K562 (cell line): ENCODE data around the gene CDC37. TPM values are rescaled to one million over a fixed set of nuclear protein-coding genes. Genes with fewer than 3 reads are reported as not detected.

ENCODE experiments used
- ARID1B ChIP-seq: fragments of 450-650 bp; IDR thresholded peaks from 2 replicates; pipeline ENCODE4 v1.6.1; 2016; ENCODE audit warnings: antibody characterized with exemption, mild to moderate bottlenecking, inconsistent platforms
- CHCHD3 ChIP-seq: fragments of 250-450 bp; sonication (Bioruptor Pico); IDR thresholded peaks from 2 replicates; pipeline ENCODE4 v2.1.2; 2022; ENCODE audit warnings: mild to moderate bottlenecking
- DDX20 ChIP-seq: fragments of 450-650 bp; IDR thresholded peaks from 2 replicates; pipeline ENCODE4 v1.6.1; 2016; ENCODE audit warnings: missing genetic modification characterization, low read depth, mild to moderate bottlenecking, missing compliant biosample characterization, moderate library complexity
- FIP1L1 ChIP-seq: fragments of 200-400 bp; formaldehyde crosslinking; IDR thresholded peaks from 2 replicates; pipeline ENCODE4 v1.6.1; 2018; ENCODE audit warnings: mild to moderate bottlenecking, low read depth, low read length; ENCODE audit not compliant: poor library complexity, severe bottlenecking
- GATAD2A ChIP-seq: fragments of 450-650 bp; IDR thresholded peaks from 2 replicates; pipeline ENCODE4 v1.6.1; 2017
- KLF16 ChIP-seq: IDR thresholded peaks from 2 replicates; pipeline ENCODE4 v1.6.1; 2016; ENCODE audit warnings: antibody characterized with exemption
- MTA2 ChIP-seq: fragments of 450-650 bp; IDR thresholded peaks from 2 replicates; pipeline ENCODE4 v1.6.1; 2016; ENCODE audit warnings: low read depth
- NBN ChIP-seq: fragments of 450-650 bp; IDR thresholded peaks from 2 replicates; pipeline ENCODE4 v1.6.1; 2016; ENCODE audit warnings: low read depth, mild to moderate bottlenecking
- NCOA4 ChIP-seq: fragments of 450-650 bp; IDR thresholded peaks from 2 replicates; pipeline ENCODE4 v1.6.1; 2018; ENCODE audit warnings: mild to moderate bottlenecking; ENCODE audit not compliant: partially characterized antibody
- PRPF4 ChIP-seq: fragments of 200-400 bp; formaldehyde crosslinking; IDR thresholded peaks from one replicate; pipeline ENCODE4 v1.6.1; 2017; ENCODE audit warnings: low read length, low read depth, mild to moderate bottlenecking; ENCODE audit not compliant: insufficient read depth, poor library complexity, severe bottlenecking
- RBFOX2 ChIP-seq: fragments of 200-400 bp; formaldehyde crosslinking; IDR thresholded peaks from 2 replicates; pipeline ENCODE4 v1.6.1; 2017; ENCODE audit warnings: low read depth, mild to moderate bottlenecking, low read length, moderate library complexity
- RBM25 ChIP-seq: fragments of 200-400 bp; formaldehyde crosslinking; IDR thresholded peaks from 2 replicates; pipeline ENCODE4 v1.6.1; 2018; ENCODE audit warnings: low read length, low read depth, moderate library complexity; ENCODE audit not compliant: severe bottlenecking
- RFX1 ChIP-seq: fragments of 450-650 bp; IDR thresholded peaks from 2 replicates; pipeline ENCODE4 v1.6.1; 2016; ENCODE audit warnings: mild to moderate bottlenecking, moderate library complexity
- SIRT6 ChIP-seq: IDR thresholded peaks from one replicate; pipeline ENCODE4 v1.6.1; 2012; ENCODE audit warnings: low read depth, mild to moderate bottlenecking, control low read depth, inconsistent platforms, low read length, moderate library complexity
- SRSF1 ChIP-seq: fragments of 200-400 bp; formaldehyde crosslinking; IDR thresholded peaks from 2 replicates; pipeline ENCODE4 v1.6.1; 2017; ENCODE audit warnings: mild to moderate bottlenecking, low read depth, low read length, moderate library complexity
- SRSF3 ChIP-seq: fragments of 200-400 bp; formaldehyde crosslinking; IDR thresholded peaks from 2 replicates; pipeline ENCODE4 v1.6.1; 2016; ENCODE audit warnings: mild to moderate bottlenecking, low read length, moderate library complexity; ENCODE audit not compliant: insufficient read depth
- TARDBP ChIP-seq: fragments of 450-650 bp; IDR thresholded peaks from 2 replicates; pipeline ENCODE4 v1.6.1; 2016
- TRIM24 ChIP-seq, 2 experiments: fragments of 450-650 bp; IDR thresholded peaks; 2 replicates each; pipeline ENCODE4 v1.6.1; 2016
- ZBTB8A ChIP-seq: fragments of 450-650 bp; IDR thresholded peaks from 2 replicates; pipeline ENCODE4 v1.6.1; 2018; ENCODE audit warnings: mild to moderate bottlenecking, moderate library complexity; ENCODE audit not compliant: partially characterized antibody
- ZC3H4 ChIP-seq: sonication (generic); formaldehyde crosslinking; IDR thresholded peaks from 2 replicates; pipeline ENCODE4 v1.9.0; 2021; ENCODE audit warnings: missing genetic modification reagents, borderline replicate concordance
- ZNF217 ChIP-seq: sonication (generic); formaldehyde crosslinking; IDR thresholded peaks from 2 replicates; pipeline ENCODE4 v1.8.0; 2022; ENCODE audit warnings: mild to moderate bottlenecking, missing genetic modification reagents
- ZNF224 ChIP-seq: sonication (generic); formaldehyde crosslinking; IDR thresholded peaks from 2 replicates; pipeline ENCODE4 v1.8.0; 2022; ENCODE audit warnings: mild to moderate bottlenecking, missing genetic modification reagents
- ZNF347 ChIP-seq: fragments of 450-650 bp; formaldehyde crosslinking; IDR thresholded peaks from 2 replicates; pipeline ENCODE4 v1.4.0; 2020; ENCODE audit warnings: low read depth, mild to moderate bottlenecking, moderate library complexity
- polyA plus RNA-seq, 8 experiments: library from polyadenylated mRNA; depleted of rRNA in 4 of 8; stranded (reverse) in 5 of 8; unstranded in 3 of 8; fragments of >200 nt; fragmentation: Nextera tagmentation in 2 of 8; fragmentation: Illumina TruSeq in 1 of 8; extraction: Ambion mirVana in 2 of 8; extraction: Trizol in 1 of 8; gene quantifications; 2 replicates each; pipeline versions ENCODE4 v1.2.1 to v1.2.3, GENCODE V29; 2011 to 2014; ENCODE audit warnings: inconsistent platforms in 1 of 8, missing spikeins in 1 of 8
- total RNA-seq, 7 experiments: library from RNA; depleted of rRNA in 6 of 7; stranded (reverse); fragments of >200 nt in 6 of 7; fragmentation: Illumina TruSeq in 2 of 7; extraction: Trizol in 2 of 7; gene quantifications; 2 replicates each; pipeline versions ENCODE4 v1.2.1 to v1.2.3, GENCODE V29; 2011 to 2021; ENCODE audit warnings: low replicate concordance in 1 of 7
- TF ChIP-seq, protein P1 (sequence below): fragments of 250-450 bp; sonication (Bioruptor Pico); IDR thresholded peaks from 2 replicates; pipeline ENCODE4 v1.5.0; 2021
- TF ChIP-seq, protein P2 (sequence below): fragments of 450-650 bp; formaldehyde crosslinking; conservative IDR thresholded peaks from 2 replicates; pipeline ENCODE4 v1.4.0; 2022; ENCODE audit warnings: mild to moderate bottlenecking, missing genetic modification characterization

CDC37 gene
- total and polyA plus RNA-seq, 9 of the 15 experiments (the other 6 are each of a cell fraction or from before 2014, with no cell fraction given): 6.6 to 538 (median 227) TPM

DNA sequence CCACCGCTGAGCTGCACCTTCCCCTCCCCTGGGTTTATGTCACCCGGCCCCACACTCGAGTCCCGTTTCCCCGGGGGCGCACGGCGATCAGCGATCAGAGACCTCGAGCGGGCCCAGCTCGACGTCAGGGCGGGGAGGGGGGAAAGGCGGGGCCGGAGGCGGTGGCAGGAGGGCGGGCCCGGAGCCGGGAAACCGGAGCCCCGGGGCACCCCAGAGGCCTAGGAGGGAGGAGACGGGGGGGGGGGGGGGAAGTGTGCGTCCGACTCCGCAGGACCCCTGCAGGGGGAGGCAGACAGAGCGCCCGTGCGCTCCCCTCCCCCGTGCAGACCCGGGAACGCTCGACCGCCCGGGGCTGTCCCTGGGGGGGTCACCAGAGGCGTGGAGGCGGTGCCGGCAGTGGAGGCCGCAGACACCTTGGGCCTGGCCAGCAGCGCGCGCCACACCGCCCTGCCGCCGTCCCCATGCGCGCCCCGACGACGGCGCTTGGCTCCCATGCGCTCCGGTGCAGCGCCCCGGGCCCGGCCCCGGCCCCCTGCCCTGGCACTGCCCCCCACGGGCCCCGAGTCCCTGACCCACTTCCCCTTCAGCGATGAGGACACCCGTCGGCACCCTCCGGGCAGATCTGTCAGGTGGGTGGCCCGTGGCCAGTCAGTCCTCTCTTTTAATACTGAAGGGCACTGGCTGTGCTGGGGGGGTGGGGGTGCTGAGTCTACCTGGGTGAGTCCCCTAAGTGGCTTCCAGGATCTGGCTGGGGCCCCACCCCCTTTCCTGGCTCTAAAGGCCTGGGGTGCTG lies 28.8 kb upstream of the CDC37 start (continued):
- TF ChIP-seq, protein P1, sequence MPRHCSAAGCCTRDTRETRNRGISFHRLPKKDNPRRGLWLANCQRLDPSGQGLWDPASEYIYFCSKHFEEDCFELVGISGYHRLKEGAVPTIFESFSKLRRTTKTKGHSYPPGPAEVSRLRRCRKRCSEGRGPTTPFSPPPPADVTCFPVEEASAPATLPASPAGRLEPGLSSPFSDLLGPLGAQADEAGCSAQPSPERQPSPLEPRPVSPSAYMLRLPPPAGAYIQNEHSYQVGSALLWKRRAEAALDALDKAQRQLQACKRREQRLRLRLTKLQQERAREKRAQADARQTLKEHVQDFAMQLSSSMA (CRISPR knock-in tag): no peak
- no peak for TF ChIP-seq KLF16
- TF ChIP-seq SRSF1: no peak
- TF ChIP-seq ZNF217 (CRISPR knock-in tag): no peak
- no peak for TF ChIP-seq ZBTB8A
- no peak for TF ChIP-seq ZNF347 (CRISPR knock-in tag)
- TF ChIP-seq NBN: peak; percentile 55
- no peak for TF ChIP-seq SRSF3
- no peak for TF ChIP-seq NCOA4
- TF ChIP-seq, protein P2, sequence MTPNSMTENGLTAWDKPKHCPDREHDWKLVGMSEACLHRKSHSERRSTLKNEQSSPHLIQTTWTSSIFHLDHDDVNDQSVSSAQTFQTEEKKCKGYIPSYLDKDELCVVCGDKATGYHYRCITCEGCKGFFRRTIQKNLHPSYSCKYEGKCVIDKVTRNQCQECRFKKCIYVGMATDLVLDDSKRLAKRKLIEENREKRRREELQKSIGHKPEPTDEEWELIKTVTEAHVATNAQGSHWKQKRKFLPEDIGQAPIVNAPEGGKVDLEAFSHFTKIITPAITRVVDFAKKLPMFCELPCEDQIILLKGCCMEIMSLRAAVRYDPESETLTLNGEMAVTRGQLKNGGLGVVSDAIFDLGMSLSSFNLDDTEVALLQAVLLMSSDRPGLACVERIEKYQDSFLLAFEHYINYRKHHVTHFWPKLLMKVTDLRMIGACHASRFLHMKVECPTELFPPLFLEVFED: no peak
- TF ChIP-seq CHCHD3: no peak
- no peak for TF ChIP-seq RFX1
- TF ChIP-seq SIRT6: no peak
- TF ChIP-seq PRPF4: no peak
- 0 out of 2 replicates have a peak, but pooled peaks have one; percentile 36 for TF ChIP-seq MTA2
- no peak for TF ChIP-seq TARDBP
- TF ChIP-seq ZC3H4 (CRISPR knock-in tag): 0 out of 2 replicates have a peak, but pooled peaks have one; percentile 51
- TF ChIP-seq DDX20: no peak
- TF ChIP-seq TRIM24 (IDR thresholded peaks at IDR 0.05): peak in 1 of 2 experiments; percentile 25; a peak in 1 of 4 replicates
- TF ChIP-seq RBM25: no peak
- TF ChIP-seq FIP1L1: no peak
- no peak for TF ChIP-seq ZNF224 (CRISPR knock-in tag)
- peak; percentile 61 for TF ChIP-seq RBFOX2
- TF ChIP-seq ARID1B: no peak
- TF ChIP-seq GATAD2A: 0 out of 2 replicates have a peak, but pooled peaks have one; percentile 55
